Brain microvascular endothelial cell (primary cell): ENCODE data around the gene IRX2.

Experiments used
- DNase-seq: peaks from one replicate; pipeline ENCODE4 v3.0.0-alpha.2; 2020
- H3K27ac ChIP-seq: fragments of 250-450 bp; sonication (Bioruptor Pico); 2 replicates; pipeline ENCODE4 v1.5.1; 2020; ENCODE audit warnings: mild to moderate bottlenecking, moderate library complexity
- H3K27me3 ChIP-seq: fragments of 250-450 bp; sonication (Bioruptor Pico); replicated peaks from 2 replicates; pipeline ENCODE4 v1.5.1; 2020; ENCODE audit warnings: mild to moderate bottlenecking
- H3K36me3 ChIP-seq: fragments of 250-450 bp; sonication (Bioruptor Pico); replicated peaks from 2 replicates; pipeline ENCODE4 v1.5.1; 2020; ENCODE audit warnings: mild to moderate bottlenecking
- H3K4me3 ChIP-seq: 2 replicates; pipeline ENCODE4 v1.5.1; 2011; ENCODE audit warnings: low read depth, mild to moderate bottlenecking, control low read depth, low read length, moderate library complexity
- in situ Hi-C: cut with HindIII; loops from 2 replicates; pipeline ENCODE4 v1.10.0; 2017; ENCODE audit warnings: low sequenced_read_pairs, low pct_ligation_motif_present
- TF ChIP-seq, protein P1 (sequence below): IDR thresholded peaks from 2 replicates; pipeline ENCODE4 v1.5.1; 2011; ENCODE audit warnings: low read depth, mild to moderate bottlenecking, moderate library complexity, low read length, control low read depth, inconsistent platforms; ENCODE audit errors: missing control alignments

Gene IRX2

DNA sequence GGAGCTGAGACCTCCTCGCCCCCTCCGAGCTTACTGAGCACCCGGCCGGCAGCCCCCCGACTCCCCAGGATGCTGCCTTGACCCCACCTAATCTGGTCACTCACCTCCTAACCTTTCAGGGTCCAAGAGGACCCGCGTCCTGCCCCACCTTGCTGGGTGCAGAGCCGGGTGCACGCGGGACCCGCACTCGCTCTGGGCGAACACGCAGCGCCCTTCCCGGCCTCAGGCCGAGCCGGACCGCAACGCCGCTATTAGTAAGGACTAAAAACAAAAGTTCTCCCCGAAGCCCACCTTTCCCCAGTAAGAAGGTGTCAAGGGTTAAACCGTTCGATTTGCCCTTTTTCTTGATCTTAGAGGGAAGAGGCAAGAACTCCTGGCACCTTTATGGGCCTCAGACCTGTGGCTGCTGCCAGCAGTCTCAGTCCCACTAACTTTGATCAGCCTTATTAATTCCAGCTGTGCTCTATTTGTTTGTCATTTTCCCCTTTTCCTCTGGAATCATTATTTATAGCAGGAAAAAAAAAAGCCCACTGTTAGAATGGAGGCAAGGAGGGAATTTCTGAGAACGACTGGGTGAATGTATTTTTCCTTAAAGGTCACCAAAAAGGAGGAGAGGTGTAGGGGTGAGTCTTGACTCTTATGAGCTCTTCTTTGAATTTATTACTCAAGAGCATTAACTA lies 10.5 kb downstream of the IRX2 start:
- H3K27me3 ChIP-seq = peaks cover 38% of the 10 kb centered on the region

DNA sequence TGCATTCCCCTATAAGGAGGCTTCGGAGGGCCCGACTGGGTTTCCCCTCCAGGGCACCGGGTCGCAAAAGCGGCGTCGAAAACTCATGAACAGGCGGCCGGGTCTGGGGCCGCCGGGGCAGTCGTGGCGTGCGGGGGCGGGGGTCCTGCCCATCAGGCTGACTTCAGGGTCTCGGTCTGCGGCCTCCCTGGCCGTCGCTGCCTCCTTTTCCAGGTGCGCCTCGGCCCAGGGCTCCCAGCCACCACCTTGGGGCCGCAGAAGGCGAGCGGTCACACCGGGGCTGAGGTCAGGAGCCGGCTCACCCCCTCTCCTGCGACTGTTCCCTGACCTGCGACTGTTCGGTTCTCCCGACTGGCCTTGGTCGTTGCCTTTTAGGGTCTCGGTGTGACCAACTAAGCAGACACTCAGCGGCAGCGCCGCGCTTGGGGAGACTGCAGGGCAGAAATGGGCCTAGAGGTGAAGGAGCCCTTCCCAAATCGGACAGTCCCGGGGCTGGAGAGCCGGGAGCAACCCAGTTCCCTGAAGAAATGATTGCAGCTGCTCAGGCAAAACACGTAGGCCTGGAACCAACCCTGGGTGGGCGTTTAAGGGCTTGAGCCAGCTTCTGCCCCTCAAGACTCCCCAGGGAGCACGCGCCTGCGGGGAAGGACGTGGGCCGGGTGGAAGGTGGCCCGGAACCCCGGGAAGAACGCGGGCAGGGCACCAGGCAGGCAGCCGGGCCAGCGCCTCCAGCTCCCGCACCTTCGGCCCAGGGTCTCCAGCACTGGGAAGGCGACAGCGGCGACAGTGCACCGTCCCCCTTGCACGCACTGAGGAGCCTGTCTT lies 11.2 kb downstream of the IRX2 start:
- no peak overlapping the region for H3K4me3 ChIP-seq
- peaks cover 38% of the 10 kb centered on the region for H3K27me3 ChIP-seq
- in situ Hi-C loops = no loop called here
- no peaks in the 10 kb centered on the region for H3K36me3 ChIP-seq
- DNase-seq = no peak
- TF ChIP-seq, protein P1, sequence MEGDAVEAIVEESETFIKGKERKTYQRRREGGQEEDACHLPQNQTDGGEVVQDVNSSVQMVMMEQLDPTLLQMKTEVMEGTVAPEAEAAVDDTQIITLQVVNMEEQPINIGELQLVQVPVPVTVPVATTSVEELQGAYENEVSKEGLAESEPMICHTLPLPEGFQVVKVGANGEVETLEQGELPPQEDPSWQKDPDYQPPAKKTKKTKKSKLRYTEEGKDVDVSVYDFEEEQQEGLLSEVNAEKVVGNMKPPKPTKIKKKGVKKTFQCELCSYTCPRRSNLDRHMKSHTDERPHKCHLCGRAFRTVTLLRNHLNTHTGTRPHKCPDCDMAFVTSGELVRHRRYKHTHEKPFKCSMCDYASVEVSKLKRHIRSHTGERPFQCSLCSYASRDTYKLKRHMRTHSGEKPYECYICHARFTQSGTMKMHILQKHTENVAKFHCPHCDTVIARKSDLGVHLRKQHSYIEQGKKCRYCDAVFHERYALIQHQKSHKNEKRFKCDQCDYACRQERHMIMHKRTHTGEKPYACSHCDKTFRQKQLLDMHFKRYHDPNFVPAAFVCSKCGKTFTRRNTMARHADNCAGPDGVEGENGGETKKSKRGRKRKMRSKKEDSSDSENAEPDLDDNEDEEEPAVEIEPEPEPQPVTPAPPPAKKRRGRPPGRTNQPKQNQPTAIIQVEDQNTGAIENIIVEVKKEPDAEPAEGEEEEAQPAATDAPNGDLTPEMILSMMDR = no peak
- no peak overlapping the region for H3K27ac ChIP-seq

More for the DNA sequence above, 10.5 kb downstream of the IRX2 start:
- Histone ChIP-seq H3K36me3 (no peaks in the 10 kb centered on the region), H3K27ac (no peak overlapping the region), H3K4me3 (no peak overlapping the region)
- in situ Hi-C loops = no loop called here
- TF ChIP-seq, protein P1 = no peak
- no peak for DNase-seq

DNA sequence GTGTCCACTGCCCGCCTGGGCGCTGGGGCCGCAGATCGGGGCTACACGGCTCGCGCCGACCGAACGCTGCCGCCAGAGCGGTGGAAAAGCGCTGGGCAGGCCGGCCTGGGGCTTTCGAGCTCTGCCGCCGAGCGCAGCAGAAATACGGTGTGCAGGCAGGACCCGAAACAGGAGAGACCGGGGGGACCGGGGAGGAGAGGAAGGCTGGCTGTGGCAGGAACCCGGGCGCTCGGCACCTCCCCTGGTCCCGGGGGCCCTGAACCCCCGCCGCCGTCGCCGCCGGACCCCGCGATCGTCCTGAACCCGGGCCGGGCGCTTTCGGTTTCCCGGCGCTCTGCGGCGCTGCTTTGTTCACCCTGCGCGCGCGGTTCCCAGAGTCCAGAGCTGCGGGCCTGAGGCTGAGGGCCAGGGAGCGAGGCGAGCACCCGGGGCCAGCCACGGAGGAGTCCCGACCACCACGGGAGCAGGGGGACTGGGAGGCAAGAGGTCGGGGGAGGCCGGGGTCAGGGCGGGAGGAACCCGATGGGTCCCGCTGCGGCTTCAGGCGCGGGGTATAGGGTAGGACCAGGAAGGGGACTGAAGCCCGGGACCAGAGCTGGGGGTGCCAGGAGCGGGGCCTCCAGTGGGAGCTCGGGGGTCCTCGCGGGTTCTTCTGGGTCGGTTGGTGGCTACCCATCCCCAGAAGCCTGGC lies 12.0 kb downstream of the IRX2 start:
- no peak for DNase-seq

DNA sequence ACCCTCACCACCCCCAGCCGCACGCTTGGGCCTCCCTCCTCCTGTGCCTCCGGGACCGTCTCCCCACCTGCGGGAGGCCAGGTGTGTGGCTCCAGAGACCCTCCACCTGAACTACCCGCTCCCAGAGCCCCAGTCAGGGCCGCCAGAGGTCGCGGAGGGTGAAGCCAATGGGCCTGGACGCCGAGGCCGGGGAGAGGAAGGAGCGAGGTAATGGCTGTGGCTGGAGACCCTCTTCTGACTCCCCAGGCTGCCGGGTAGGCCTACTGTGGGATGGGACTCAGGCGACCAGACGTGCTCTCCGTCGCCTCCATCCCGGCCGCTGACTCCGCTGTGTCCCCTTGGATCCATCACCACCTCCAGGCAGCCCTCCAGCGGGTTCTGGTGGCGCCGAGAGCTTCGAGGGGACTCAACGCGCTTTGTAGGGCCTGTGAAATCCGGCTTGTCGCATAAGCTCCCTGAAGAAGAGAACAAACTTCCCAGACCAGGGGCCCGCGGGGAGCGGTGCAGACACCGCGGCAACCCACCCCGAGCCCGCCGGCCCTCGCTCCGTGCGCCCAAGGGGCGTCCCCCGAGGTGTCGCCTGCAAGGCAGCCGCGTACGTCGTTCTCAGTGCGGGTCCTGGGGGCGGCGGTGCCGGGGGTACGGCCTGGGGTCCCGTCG lies 12.6 kb downstream of the IRX2 start:
- in situ Hi-C loops = no loop called here

More for the DNA sequence above, 12.0 kb downstream of the IRX2 start:
- Histone ChIP-seq H3K27me3 (peaks cover 38% of the 10 kb centered on the region), H3K4me3 (peak overlapping the region; percentile 24), H3K27ac (no peak overlapping the region), H3K36me3 (no peaks in the 10 kb centered on the region)
- TF ChIP-seq, protein P1 = no peak
- in situ Hi-C loops = no loop called here

DNA sequence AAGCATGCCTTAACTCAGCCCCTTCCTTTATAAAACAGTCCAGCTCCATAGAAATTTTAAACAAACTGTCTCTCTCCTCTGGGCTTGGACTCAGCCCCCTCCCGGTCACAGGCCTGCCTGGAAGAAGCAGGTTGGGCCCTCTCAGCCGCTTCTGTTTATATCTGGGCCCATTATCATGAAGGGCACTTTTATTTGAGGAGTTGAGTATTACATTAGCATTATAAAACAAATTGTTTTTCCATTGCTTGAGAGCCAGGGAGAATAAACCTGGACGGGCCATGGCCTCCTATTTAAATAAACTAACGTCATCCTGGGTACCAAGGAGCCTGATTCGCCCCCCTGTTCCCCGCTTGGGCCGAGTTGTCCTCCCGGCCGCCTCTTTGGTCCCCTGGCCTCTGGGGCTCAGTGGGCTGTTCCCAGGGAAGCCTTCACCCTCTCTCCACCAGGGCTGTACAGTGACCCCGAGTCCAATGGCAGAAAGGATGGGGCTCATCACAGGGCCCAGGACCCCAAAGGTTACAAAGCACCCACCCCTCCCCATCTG lies 13.2 kb downstream of the IRX2 start:
- peaks cover 32% of the 10 kb centered on the region for H3K27me3 ChIP-seq
- TF ChIP-seq, protein P1 = no peak
- DNase-seq = no peak
- in situ Hi-C loops = no loop called here
- no peak overlapping the region for H3K4me3 ChIP-seq
- no peak overlapping the region for H3K27ac ChIP-seq
- no peaks in the 10 kb centered on the region for H3K36me3 ChIP-seq

More for the DNA sequence above, 12.6 kb downstream of the IRX2 start:
- Histone ChIP-seq H3K27me3 (peaks cover 35% of the 10 kb centered on the region), H3K36me3 (no peaks in the 10 kb centered on the region), H3K27ac (no peak overlapping the region), H3K4me3 (no peak overlapping the region)
- no peak for DNase-seq
- TF ChIP-seq, protein P1 = no peak
